Ovary (tissue), 3 donors: ENCODE results near the gene SBF2.

Experiments
- POLR2A ChIP-seq: fragments of 450-650 bp; IDR thresholded peaks from one replicate; pipeline ENCODE4 v1.6.1; 2017; ENCODE audit warnings: antibody characterized with exemption, mild to moderate bottlenecking, moderate library complexity
- TF ChIP-seq, protein P1 (sequence below), 3 donors: fragments of 450-650 bp in 2 of 3; fragments of 200-600 bp in 1 of 3; IDR thresholded peaks; one replicate each; pipeline versions ENCODE4 v1.5.1 to v1.8.0; 2016 to 2022; ENCODE audit warnings: antibody characterized with exemption in 3 of 3, mild to moderate bottlenecking in 1 of 3
- donor health status: DM: no; HTN: no; CAD: no.

DNA sequence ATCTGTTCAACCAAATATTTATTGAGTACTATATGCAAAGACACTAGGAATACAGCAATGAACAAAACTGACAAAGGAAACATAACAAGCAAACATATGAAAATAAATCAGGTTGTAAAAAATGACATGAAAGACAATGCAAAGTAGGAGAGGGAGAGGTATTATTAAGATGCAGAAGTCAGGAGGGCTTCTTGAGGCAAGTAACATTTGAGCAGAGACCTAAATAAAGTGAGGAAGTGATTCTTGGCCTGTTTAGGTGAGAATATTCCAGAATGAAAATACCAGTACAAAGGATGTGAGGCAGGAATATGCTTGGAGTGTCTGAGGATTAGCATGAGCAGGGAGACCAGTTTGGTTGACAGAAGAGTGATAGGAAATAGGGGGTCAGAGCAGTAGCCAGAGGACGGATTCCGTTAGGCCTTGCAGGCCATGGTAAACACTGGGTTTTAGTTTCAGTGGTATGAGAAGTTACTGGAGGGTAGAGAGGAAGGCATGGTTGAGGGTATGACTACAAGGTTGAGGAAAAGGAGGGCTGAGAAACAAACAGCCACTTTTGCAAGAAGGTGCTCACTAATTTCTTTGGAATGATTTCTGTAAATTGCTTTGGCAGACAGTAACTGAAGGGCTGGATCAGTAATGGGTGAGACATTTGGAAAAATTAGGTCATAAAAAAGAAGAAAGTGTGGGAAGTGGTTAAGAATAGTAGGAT lies 438.3 kb downstream of the SBF2 start:
- TF ChIP-seq, protein P1, sequence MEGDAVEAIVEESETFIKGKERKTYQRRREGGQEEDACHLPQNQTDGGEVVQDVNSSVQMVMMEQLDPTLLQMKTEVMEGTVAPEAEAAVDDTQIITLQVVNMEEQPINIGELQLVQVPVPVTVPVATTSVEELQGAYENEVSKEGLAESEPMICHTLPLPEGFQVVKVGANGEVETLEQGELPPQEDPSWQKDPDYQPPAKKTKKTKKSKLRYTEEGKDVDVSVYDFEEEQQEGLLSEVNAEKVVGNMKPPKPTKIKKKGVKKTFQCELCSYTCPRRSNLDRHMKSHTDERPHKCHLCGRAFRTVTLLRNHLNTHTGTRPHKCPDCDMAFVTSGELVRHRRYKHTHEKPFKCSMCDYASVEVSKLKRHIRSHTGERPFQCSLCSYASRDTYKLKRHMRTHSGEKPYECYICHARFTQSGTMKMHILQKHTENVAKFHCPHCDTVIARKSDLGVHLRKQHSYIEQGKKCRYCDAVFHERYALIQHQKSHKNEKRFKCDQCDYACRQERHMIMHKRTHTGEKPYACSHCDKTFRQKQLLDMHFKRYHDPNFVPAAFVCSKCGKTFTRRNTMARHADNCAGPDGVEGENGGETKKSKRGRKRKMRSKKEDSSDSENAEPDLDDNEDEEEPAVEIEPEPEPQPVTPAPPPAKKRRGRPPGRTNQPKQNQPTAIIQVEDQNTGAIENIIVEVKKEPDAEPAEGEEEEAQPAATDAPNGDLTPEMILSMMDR (IDR thresholded peaks at IDR 0.05) = no peak
- no peak for TF ChIP-seq POLR2A
